Left cardiac atrium (tissue), 4 donors: Measurements from ENCODE around the gene IREB2. TPM values are rescaled to one million over a fixed set of nuclear protein-coding genes. Genes with fewer than 3 reads are reported as not detected.
"Not testable (repeated sequence)": the region's sequence is repeated elsewhere in the genome, so short reads cannot be mapped to it uniquely, and the experiment has no call there.

Experiments used
- ATAC-seq, 2 donors: fragments of 200-7000 bp; cut with Tn5 transposase; one replicate each; pipeline ENCODE4 v1.9.1; 2020; ENCODE audit warnings: mild to moderate bottlenecking in 2 of 2, moderate library complexity in 2 of 2
- DNase-seq: peaks from one replicate; pipeline ENCODE4 v3.0.0-alpha.2; 2020
- intact Hi-C, 2 donors: fragments of 100-400 bp; cut with DNase I; formaldehyde crosslinking; loops; one replicate each; pipeline versions ENCODE4 v1.14.1 to v1.15.1; 2022 to 2023
- long read RNA-seq: library from polyadenylated mRNA; unstranded; transcript quantifications from one replicate; pipeline ENCODE4 v2.0.0, GENCODE V29; 2021
- total RNA-seq, 2 donors: library from RNA; stranded (reverse); fragmentation: NEBNext Ultra II Directional; extraction: Animal tissue kit (Norgen Biotek cat#: 25700); gene quantifications; one replicate each; pipeline ENCODE4 v1.2.1, GENCODE V29; 2021
- donor health status: DM: no; HTN: yes; CAD: no.
- donor health status: DM: no; HTN: yes; CAD: no; lungs with severe emphysema.
- donor health status: DM: yes; HTN: yes; CAD: no.
- donor health status: Dilated cardiomyopathy.

Gene IREB2
- total RNA-seq, result 10 to 100 TPM; 29.5 to 31.0 TPM
- long read RNA-seq, full-length matches to known transcripts, result 3 of 9 reads
- long read RNA-seq, partial matches to known transcripts, result 4 of 9 reads
- long read RNA-seq, other reads (novel, unspliced or antisense), result 2 of 9 reads

DNA sequence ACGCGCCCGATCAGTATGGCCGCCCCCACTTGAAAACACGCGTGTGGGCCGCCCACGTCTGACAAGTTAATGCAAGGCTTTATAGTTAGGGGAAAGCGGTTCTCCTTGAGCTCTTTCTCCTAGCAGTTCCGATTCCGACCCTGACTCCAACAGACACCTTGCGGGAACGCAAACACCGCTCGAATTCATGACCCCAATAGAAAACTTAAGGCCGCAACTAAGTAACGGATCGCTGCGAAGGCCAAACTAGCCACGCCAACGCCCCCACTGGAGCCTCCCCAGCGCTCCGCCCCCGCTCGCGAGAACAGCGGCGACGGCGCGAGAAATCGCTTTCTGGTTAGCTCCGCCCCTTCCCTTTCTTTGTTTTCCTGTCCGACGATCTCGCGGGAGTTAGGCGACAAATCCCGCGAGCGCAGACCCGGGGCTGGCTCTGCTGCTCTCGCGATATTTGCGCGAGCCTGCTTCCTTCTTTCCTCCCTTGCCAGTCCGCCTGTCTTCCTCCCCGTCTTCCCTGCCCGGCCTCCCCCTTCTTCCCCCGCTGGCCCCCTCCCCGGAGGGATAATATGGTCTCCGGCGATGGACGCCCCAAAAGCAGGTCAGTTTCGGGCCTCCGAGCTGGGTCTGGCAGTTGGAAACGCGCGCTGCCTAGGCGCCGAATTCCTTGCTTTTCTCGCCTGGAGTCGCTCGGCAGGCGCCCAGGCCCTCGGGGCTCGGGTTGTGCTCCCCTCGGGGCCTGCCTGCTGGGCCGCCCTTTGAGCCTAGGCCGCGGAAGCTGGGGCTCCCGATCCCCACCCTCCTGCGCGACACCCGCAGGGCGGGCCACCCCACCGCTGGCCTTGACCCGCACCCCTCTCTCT, at the start of gene IREB2:
TSS of gene IREB2 (plus strand) at position 455 of the 857 bp plus-strand sequence. CDS start at position 577, 122 bp downstream.
- peak; percentile 96 to 97 for ATAC-seq
- DNase-seq, result peak; percentile 97
- intact Hi-C loops, result no loop called here

DNA sequence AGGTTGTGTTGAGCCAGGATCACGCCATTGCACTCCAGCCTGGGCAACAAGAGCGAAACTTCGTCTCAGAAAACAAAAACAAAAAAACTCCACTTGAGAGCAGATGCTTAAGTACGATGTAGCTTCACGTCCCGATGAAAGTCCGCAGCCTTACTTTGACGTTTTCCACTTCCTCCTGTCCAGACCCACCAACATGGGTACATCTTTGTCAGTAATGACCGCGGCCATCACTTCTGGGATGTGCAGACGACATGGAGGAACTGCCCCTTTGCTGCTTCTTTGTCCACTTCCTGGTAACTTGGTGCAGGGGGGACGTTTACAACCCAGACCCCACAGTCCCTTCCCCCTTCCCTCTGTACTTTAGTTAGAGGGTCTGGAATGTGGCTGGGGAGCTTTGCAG, 49.2 kb upstream of the IREB2 start:
- ATAC-seq, result no peak
- no peak for DNase-seq
- intact Hi-C loops, result no loop called here

DNA sequence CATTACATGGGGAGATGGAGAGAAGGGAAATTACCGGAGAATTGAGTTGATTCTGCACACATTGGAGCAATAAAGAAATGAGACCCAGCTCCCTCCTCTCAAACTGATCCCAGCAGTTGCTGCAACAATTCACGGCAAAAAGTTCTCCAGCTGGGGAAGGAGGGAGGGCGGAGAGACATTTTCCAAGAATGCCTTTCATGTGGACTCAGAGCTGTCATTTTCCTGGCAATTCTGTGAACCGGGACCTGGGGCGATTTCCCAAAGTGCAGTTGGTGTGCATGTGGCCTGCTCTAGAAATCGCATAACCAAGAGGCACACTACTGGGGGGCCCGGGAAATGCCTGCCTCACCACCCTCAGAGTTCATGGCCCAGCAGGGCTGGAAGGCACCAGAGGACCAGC, 48.7 kb upstream of the IREB2 start:
- intact Hi-C loops, result no loop called here
- DNase-seq (no peak), ATAC-seq (no peak)

- ATAC-seq (no peak), DNase-seq (no peak)
- intact Hi-C loops, result no loop called here
Measured at GRCh38 chr15:78389738-78390137, 48.3 kb upstream of the IREB2 start.

- ATAC-seq, result no peak
- DNase-seq, result no peak
- intact Hi-C loops, result no loop called here
Measured at GRCh38 chr15:78390242-78390641, 47.8 kb upstream of the IREB2 start.

- DNase-seq, result no peak
- ATAC-seq, result no peak
- intact Hi-C loops, result no loop called here
Measured at GRCh38 chr15:78390826-78391225, 47.2 kb upstream of the IREB2 start.

DNA sequence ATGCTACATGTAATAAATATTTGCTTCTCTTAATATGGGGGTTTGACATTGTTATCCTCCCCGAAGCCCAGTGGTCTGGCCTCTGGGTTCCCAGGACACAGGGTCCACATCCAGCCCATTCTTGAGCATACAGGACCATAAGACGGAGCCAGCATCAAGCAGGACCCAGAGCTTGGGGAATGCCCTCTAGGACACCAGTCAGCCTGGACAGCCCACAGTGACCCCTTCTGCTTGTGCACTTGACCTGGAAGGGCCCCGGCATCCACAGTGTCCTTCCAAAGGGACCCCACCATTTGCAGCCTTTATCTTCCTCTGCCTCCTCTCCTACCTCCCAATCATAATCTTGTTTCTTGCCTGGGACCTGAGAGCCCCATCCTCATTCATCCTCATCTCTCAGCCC, 46.2 kb upstream of the IREB2 start:
- intact Hi-C loops, result no loop called here
- DNase-seq, result no peak
- ATAC-seq, result no peak

DNA sequence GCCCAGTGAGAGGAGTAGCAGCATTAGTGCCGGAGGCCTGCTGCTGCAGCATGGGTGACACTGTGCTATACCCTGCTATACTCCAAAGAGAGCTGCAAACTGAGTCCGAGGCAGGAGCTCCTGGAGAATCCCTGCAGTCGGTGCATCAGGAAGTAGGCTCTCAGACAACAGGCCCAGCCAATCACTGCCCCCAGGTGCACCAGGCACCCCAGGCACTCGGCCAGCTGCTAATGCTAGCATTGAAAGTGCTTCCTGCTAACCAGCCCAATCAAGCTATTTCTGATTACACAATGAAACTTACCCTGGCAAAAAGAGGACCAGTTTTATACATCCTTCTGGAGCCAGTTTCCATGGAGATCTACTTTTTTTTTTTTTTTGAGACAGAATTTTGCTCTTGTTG, 45.6 kb upstream of the IREB2 start:
- DNase-seq (no peak), ATAC-seq (no peak)
- intact Hi-C loops, result no loop called here

- no peak for ATAC-seq
- intact Hi-C loops, result no loop called here
- DNase-seq, result no peak
Measured at GRCh38 chr15:78393137-78393536, 44.9 kb upstream of the IREB2 start.

GRCh38 chr15:78394026-78394425, 44.0 kb upstream of the IREB2 start:
- intact Hi-C loops, result no loop called here
- ATAC-seq, result no peak
- DNase-seq, result no peak

DNA sequence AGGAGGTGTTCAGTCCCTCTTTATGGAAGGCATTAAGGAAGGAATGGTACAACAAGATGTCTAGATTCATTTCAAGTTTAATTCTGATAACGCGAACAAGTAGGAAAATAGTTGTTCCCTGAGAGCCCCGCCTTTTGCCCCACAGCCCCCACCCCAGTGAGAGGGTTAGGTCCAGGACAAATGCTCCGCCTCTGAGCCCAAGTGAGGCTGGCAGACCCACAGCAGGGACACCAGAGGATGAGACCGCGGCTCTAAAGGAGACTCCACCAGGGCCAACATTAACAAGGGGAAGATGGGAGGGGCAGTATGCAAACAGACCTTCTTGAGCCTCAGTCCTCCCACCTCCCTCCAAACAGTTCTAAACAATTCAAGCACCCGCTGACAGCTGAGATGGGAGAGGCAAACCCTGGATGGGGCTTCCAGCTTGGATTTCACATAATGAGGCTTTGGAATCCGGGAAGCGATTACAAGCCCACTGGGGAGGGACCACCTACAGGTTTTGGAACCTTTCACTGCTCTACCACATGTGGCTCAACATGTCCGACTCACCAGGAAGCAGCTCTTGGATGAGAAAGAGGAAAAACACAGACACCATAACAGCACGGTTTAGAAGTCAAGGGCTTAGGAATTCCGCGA, 42.9 kb upstream of the IREB2 start:
- intact Hi-C loops, result no loop called here
- ATAC-seq (no peak), DNase-seq (no peak)

DNA sequence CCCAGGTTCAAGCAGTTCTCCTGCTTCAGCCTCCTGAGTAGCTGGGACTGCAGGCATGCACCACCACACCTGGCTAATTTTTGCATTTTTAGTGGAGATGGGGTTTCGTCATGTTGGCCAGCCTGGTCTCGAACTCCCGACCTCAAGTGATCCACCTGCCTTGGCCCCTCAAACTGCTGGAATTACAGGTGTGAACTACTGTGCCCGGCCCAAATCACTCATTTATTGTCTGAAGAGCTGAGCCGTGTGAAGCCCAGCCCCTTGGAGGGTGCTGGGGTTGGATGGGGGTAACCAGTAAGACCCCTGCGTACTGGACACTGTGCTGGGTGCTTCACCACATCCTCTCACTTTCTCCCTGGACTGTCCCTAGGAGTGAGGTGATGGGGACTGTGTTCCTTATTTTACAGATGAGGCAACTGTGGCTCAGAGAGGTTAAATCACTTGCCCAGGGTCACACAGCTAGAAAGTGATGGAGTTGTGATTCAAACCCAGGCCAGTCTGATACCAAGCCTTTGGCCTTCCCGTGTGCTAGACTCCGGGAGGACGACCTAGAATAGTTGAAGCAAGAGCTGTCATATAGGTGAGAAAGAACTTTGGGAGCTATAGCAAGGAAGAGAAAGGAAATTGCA, 41.7 kb upstream of the IREB2 start:
- no peak for ATAC-seq
- DNase-seq, result no peak
- intact Hi-C loops, result no loop called here

- intact Hi-C loops, result no loop called here
- DNase-seq, result peak; percentile 33
- ATAC-seq, result peak; percentile 26 to 65
Measured at GRCh38 chr15:78396976-78397375, 41.0 kb upstream of the IREB2 start.

DNA sequence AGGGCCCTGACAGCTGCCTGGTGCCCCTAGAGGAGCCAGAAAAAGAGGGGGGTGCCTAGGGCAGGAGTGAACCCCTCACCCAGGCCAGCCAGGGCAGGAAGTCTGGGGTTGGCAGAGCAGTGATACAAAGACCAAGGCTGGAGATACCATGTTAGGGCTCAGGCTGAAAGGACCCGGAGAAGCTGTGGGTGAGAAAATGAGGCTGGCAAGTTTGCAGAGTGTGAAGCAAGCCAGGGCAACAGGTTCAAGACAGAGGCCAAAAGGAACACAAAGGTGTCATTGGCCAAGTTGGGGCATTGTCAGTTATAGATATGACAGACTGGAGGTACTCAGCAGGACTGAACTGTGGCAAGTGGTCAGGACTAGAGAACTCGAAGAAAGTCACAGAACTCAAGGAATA, 40.6 kb upstream of the IREB2 start:
- no peak for ATAC-seq
- intact Hi-C loops, result no loop called here
- no peak for DNase-seq

DNA sequence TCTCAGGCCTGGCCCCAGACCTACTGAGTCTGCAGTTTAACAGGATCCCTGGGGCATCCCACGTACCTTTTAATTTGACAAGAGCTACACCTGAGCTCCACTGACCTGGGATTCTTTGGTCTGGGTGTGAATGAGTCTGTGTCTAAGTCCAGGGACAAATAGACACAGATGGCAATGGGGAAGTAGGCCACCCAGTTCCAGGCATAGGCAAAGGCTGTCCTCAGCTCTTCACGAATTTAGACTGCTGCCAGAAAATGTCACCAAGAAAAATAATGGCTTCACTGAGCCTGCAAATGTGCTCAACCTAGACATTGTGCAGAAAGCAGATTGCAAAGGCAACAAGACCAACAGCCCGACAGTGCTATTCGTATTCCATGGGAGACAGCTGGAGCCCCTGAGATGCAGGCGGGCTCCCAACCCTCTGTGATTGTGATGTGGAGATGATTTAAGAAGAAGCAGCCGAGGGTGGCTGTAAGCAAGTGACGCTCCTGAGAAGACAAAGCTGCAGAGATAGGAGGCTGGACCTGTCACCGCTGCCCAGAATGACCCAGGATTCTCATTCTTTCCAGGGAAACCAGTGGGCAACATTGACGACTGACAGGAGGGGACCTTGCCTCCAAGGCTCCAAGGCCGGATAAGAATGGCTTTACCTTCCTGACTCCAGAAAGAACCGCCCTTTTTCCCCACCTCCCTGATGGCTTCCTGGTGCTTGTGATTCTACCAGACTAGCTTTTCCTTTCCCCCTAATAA, 39.8 kb upstream of the IREB2 start:
- intact Hi-C loops, result no loop called here
- ATAC-seq (no peak), DNase-seq (no peak)

GRCh38 chr15:78399091-78399490, 38.9 kb upstream of the IREB2 start:
- DNase-seq (no peak), ATAC-seq (peak in 1 of 2 donors; percentile 12)
- intact Hi-C loops, result no loop called here

GRCh38 chr15:78402061-78402610, 35.9 kb upstream of the IREB2 start:
- DNase-seq, result no peak
- no peak for ATAC-seq
- intact Hi-C loops, result no loop called here

GRCh38 chr15:78404125-78404524, 33.9 kb upstream of the IREB2 start:
- no peak for ATAC-seq
- intact Hi-C loops, result no loop called here

GRCh38 chr15:78404796-78405195, 33.2 kb upstream of the IREB2 start:
- ATAC-seq, DNase-seq, intact Hi-C loops: not testable (repeated sequence)

More at GRCh38 chr15:78404125-78404524, 33.9 kb upstream of the IREB2 start:
- no peak for DNase-seq
